ENCODE data around the gene CYTH1. TPM values are rescaled to one million over a fixed set of nuclear protein-coding genes. Genes with fewer than 3 reads are reported as not detected.

CYTH1 gene
- total RNA-seq, 4 donors from 2014 or later = 103 to 156 (median 142) TPM

DNA sequence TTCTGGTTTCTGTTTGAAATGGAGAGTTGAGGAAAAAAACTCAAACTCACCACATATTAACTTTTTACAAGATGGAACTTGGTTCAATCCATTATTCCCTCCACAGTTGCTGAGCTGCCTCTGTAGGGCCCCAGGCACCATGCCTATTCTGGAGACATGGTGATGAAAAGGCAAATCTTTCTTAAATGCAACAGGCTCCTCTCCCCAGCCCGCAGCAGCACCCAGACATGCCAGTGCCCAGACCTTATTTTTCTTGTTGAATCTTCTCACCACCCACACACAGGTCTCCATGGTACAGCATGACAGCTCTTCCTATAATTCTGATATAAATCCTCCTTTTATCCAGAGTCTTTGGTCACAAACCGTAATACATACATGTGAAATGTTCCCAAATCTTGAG is 7.6 kb downstream of the CYTH1 start:
- H3K27me3 ChIP-seq = no peaks in the 10 kb centered on the region
- 43 to 55% methylated on average over 1 to 2 of the region's 2 CpGs for WGBS, 2 donors (ENCODE audit: low coverage in 1 of 2)
- no peaks in the 10 kb centered on the region for H3K36me3 ChIP-seq
- H3K27ac ChIP-seq = peak overlapping the region; percentile 50 to 64 (median 60)
- no peak for TF ChIP-seq EP300 (IDR thresholded peaks at IDR 0.05; ENCODE audit: low read depth)
- TF ChIP-seq, protein P1, sequence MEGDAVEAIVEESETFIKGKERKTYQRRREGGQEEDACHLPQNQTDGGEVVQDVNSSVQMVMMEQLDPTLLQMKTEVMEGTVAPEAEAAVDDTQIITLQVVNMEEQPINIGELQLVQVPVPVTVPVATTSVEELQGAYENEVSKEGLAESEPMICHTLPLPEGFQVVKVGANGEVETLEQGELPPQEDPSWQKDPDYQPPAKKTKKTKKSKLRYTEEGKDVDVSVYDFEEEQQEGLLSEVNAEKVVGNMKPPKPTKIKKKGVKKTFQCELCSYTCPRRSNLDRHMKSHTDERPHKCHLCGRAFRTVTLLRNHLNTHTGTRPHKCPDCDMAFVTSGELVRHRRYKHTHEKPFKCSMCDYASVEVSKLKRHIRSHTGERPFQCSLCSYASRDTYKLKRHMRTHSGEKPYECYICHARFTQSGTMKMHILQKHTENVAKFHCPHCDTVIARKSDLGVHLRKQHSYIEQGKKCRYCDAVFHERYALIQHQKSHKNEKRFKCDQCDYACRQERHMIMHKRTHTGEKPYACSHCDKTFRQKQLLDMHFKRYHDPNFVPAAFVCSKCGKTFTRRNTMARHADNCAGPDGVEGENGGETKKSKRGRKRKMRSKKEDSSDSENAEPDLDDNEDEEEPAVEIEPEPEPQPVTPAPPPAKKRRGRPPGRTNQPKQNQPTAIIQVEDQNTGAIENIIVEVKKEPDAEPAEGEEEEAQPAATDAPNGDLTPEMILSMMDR (IDR thresholded peaks at IDR 0.05) = no peak
- no peak for TF ChIP-seq POLR2AphosphoS5 (IDR thresholded peaks at IDR 0.05)
- no peak for TF ChIP-seq POLR2A (IDR thresholded peaks at IDR 0.05)
- H3K4me1 ChIP-seq = peaks cover 0 to 26% (median 3%) of the 10 kb centered on the region in 4 donors
- in situ Hi-C loops (cut with MboI; ENCODE audit: low pct_ligation_motif_present in 1 of 4, low pct_unique_long_range_greater_than_20kb in 1 of 4, low sequenced_read_pairs in 3 of 4) (no loop called here), intact Hi-C loops (cut with DNase I; ENCODE audit: low total_unique reads) (no loop called here)
- DNase-seq = no peak
- H3K9me3 ChIP-seq = no peaks in the 10 kb centered on the region
- no peak overlapping the region for H3K4me3 ChIP-seq

GRCh38 chr17:78771758-78772382 is 10.2 kb downstream of the CYTH1 start:
- 65 to 85% methylated on average over 1 to 6 of the region's 6 CpGs for WGBS, 2 donors (ENCODE audit: low coverage in 1 of 2)
- intact Hi-C loops (cut with DNase I; ENCODE audit: low total_unique reads) (no loop called here), in situ Hi-C loops (cut with MboI; ENCODE audit: low pct_ligation_motif_present in 1 of 4, low pct_unique_long_range_greater_than_20kb in 1 of 4, low sequenced_read_pairs in 3 of 4) (no loop called here)
- H3K27me3 ChIP-seq = no peaks in the 10 kb centered on the region
- no peaks in the 10 kb centered on the region for H3K9me3 ChIP-seq
- H3K27ac ChIP-seq = peak overlapping the region; percentile 31 to 52 (median 45)
- no peak overlapping the region for H3K4me3 ChIP-seq
- DNase-seq = no peak
- H3K36me3 ChIP-seq = no peaks in the 10 kb centered on the region
- peaks cover 0 to 34% (median 2%) of the 10 kb centered on the region in 4 donors for H3K4me1 ChIP-seq
- TF ChIP-seq POLR2A (IDR thresholded peaks at IDR 0.05) = no peak
- TF ChIP-seq, protein P1 (IDR thresholded peaks at IDR 0.05) = no peak
- no peak for TF ChIP-seq POLR2AphosphoS5 (IDR thresholded peaks at IDR 0.05)
- no peak for TF ChIP-seq EP300 (IDR thresholded peaks at IDR 0.05; ENCODE audit: low read depth)

DNA sequence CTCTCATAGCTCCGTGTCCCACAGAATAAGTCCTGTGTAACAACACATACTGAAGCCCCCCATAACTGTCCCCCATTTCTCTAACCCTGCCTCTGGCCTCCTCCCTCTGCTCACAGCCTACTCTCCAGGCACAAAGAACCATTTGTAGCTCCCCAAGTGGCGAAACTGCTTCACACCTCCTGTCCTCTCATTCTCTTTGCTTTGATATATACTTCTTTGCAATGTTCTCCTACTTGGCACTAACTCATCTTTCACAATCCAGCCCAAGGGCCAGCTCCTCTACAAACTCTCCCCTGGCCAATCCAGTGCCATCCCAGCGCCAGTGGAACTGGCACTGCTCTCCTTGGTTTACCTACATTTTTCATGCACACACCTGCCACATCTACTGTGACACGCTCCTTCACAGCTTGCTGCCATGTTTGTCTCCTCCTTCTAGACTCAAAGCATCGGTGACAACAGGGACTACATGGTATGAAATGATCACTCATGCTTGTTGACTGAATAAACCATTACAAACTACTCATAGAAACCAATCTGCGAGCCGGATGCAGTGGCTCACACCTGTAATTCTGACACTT is 12.8 kb downstream of the CYTH1 start:
- no peaks in the 10 kb centered on the region for H3K27me3 ChIP-seq
- 88 to 90% methylated on average over 5 to 7 of the region's 7 CpGs for WGBS, 2 donors (ENCODE audit: low coverage in 1 of 2)
- no peaks in the 10 kb centered on the region for H3K36me3 ChIP-seq
- no peak for DNase-seq
- no peaks in the 10 kb centered on the region for H3K9me3 ChIP-seq
- in situ Hi-C loops (cut with MboI; ENCODE audit: low pct_ligation_motif_present in 1 of 4, low pct_unique_long_range_greater_than_20kb in 1 of 4, low sequenced_read_pairs in 3 of 4) = no loop called here
- no peak overlapping the region for H3K4me3 ChIP-seq
- peaks cover 0 to 50% (median 5%) of the 10 kb centered on the region in 4 donors for H3K4me1 ChIP-seq
- intact Hi-C loops (cut with DNase I; ENCODE audit: low total_unique reads) = no loop called here
- TF ChIP-seq EP300 (IDR thresholded peaks at IDR 0.05; ENCODE audit: low read depth) (no peak), POLR2A (IDR thresholded peaks at IDR 0.05) (no peak), POLR2AphosphoS5 (IDR thresholded peaks at IDR 0.05) (no peak)
- TF ChIP-seq, protein P1 (IDR thresholded peaks at IDR 0.05) = no peak
- no peak overlapping the region for H3K27ac ChIP-seq

DNA sequence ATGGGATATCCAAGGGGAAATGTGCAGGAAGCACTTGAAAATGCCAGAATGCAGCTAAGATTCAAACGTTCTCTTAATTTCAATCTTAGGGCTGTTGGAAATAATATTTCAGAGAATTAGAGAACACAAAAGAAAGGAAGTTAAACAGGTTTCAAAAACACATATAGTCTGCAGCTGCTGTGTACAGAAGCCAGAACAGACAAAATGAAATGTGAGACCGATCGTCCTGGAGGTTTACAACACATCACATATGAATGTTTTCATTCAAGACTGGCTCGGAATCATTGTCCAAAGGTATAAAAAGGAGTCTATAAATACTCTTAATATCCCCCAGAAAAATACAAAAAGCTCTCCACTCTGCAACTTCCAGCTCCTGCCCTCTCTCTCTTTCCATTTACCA is 14.3 kb downstream of the CYTH1 start:
- Histone ChIP-seq H3K27ac (no peak overlapping the region), H3K36me3 (no peaks in the 10 kb centered on the region), H3K9me3 (no peaks in the 10 kb centered on the region), H3K4me1 (peaks cover 0 to 44% (median 5%) of the 10 kb centered on the region in 4 donors), H3K4me3 (no peak overlapping the region), H3K27me3 (no peaks in the 10 kb centered on the region)
- in situ Hi-C loops (cut with MboI; ENCODE audit: low pct_ligation_motif_present in 1 of 4, low pct_unique_long_range_greater_than_20kb in 1 of 4, low sequenced_read_pairs in 3 of 4) (no loop called here), intact Hi-C loops (cut with DNase I; ENCODE audit: low total_unique reads) (no loop called here)
- 34 to 40% methylated on average over 3 to 4 of the region's 4 CpGs for WGBS, 2 donors (ENCODE audit: low coverage in 1 of 2)
- TF ChIP-seq, protein P1 (IDR thresholded peaks at IDR 0.05) = no peak
- TF ChIP-seq POLR2AphosphoS5 (IDR thresholded peaks at IDR 0.05) = no peak
- no peak for TF ChIP-seq POLR2A (IDR thresholded peaks at IDR 0.05)
- TF ChIP-seq EP300 (IDR thresholded peaks at IDR 0.05; ENCODE audit: low read depth) = no peak
- DNase-seq = no peak
